WTC11 (cell line): ENCODE results near the gene RIOX2. TPM values are rescaled to one million over a fixed set of nuclear protein-coding genes. Genes with fewer than 3 reads are reported as not detected.

Source experiments
- ATAC-seq: fragments of 200-7000 bp; cut with Tn5 transposase; 2 replicates; pipeline ENCODE4 v1.10.0; 2021; ENCODE audit warnings: mild to moderate bottlenecking, moderate library complexity
- CTCF ChIA-PET: fragments of 300-600 bp; sonication (Branson Sonifier 250); formaldehyde crosslinking; loops from one replicate; lab custom pipeline; 2021; ENCODE audit warnings: antibody characterized with exemption; lab: Charles Lee
- POLR2A ChIA-PET: fragments of 350-600 bp; sonication (Branson Sonifier 250); formaldehyde crosslinking; loops from one replicate; lab custom pipeline; 2021; ENCODE audit warnings: antibody characterized with exemption; lab: Charles Lee
- DNase-seq: peaks from one replicate; pipeline ENCODE4 v3.0.0; 2021; ENCODE audit warnings: low spot score
- H3K27ac Mint-ChIP-seq: 2 replicates; pipeline ENCODE4 v1.8.0; 2021; ENCODE audit warnings: mixed read lengths
- H3K27me3 Mint-ChIP-seq: 2 replicates; pipeline ENCODE4 v1.8.0; 2021; ENCODE audit warnings: low read depth, mild to moderate bottlenecking, moderate library complexity, mixed read lengths
- H3K36me3 Mint-ChIP-seq: 2 replicates; pipeline ENCODE4 v1.8.0; 2021; ENCODE audit warnings: mixed read lengths
- H3K4me1 Mint-ChIP-seq: 2 replicates; pipeline ENCODE4 v1.8.0; 2022; ENCODE audit warnings: mixed read lengths
- H3K4me3 Mint-ChIP-seq: 2 replicates; pipeline ENCODE4 v1.8.0; 2021; ENCODE audit warnings: mild to moderate bottlenecking, moderate library complexity, mixed read lengths
- H3K9me3 Mint-ChIP-seq: 2 replicates; pipeline ENCODE4 v1.8.0; 2021; ENCODE audit warnings: mixed read lengths
- CBFB ChIP-seq: sonication (generic); formaldehyde crosslinking; IDR thresholded peaks from 2 replicates; pipeline ENCODE4 v1.8.1; 2022; ENCODE audit warnings: mild to moderate bottlenecking, low read depth, missing genetic modification reagents
- CDX4 ChIP-seq: fragments of 250-450 bp; sonication (Bioruptor Pico); IDR thresholded peaks from 2 replicates; pipeline ENCODE4 v1.9.0; 2021; ENCODE audit warnings: moderate library complexity, mild to moderate bottlenecking, inconsistent platforms, borderline replicate concordance
- CREM ChIP-seq: sonication (generic); formaldehyde crosslinking; IDR thresholded peaks from 2 replicates; pipeline ENCODE4 v1.8.1; 2022; ENCODE audit warnings: mild to moderate bottlenecking, missing genetic modification reagents, moderate library complexity
- E2F5 ChIP-seq: sonication (generic); formaldehyde crosslinking; IDR thresholded peaks from 2 replicates; pipeline ENCODE4 v1.8.1; 2022; ENCODE audit warnings: mild to moderate bottlenecking, moderate library complexity, missing genetic modification reagents
- ETV6 ChIP-seq: sonication (generic); formaldehyde crosslinking; IDR thresholded peaks from 2 replicates; pipeline ENCODE4 v1.8.1; 2022; ENCODE audit warnings: mild to moderate bottlenecking, missing genetic modification reagents
- FOXK1 ChIP-seq: sonication (generic); formaldehyde crosslinking; IDR thresholded peaks from 2 replicates; pipeline ENCODE4 v1.8.0; 2022; ENCODE audit warnings: mild to moderate bottlenecking, moderate library complexity, missing genetic modification reagents
- GTF2I ChIP-seq: fragments of 250-450 bp; sonication (Bioruptor Pico); conservative IDR thresholded peaks from 2 replicates; pipeline ENCODE4 v1.4.0; 2021; ENCODE audit warnings: mild to moderate bottlenecking
- HMGA2 ChIP-seq: fragments of 250-450 bp; sonication (Bioruptor Pico); IDR thresholded peaks from 2 replicates; pipeline ENCODE4 v1.4.0; 2021; ENCODE audit warnings: mild to moderate bottlenecking, moderate library complexity
- IRF2 ChIP-seq: sonication (generic); formaldehyde crosslinking; IDR thresholded peaks from 2 replicates; pipeline ENCODE4 v1.8.0; 2022; ENCODE audit warnings: low read depth, missing genetic modification reagents, borderline replicate concordance
- JUN ChIP-seq: sonication (generic); formaldehyde crosslinking; IDR thresholded peaks from 2 replicates; pipeline ENCODE4 v1.8.0; 2023; ENCODE audit warnings: mild to moderate bottlenecking, missing genetic modification reagents
- KAT7 ChIP-seq: sonication (generic); formaldehyde crosslinking; IDR thresholded peaks from 2 replicates; pipeline ENCODE4 v1.8.1; 2023; ENCODE audit warnings: missing genetic modification reagents, mild to moderate bottlenecking, borderline replicate concordance
- MYBL2 ChIP-seq: sonication (generic); formaldehyde crosslinking; IDR thresholded peaks from 2 replicates; pipeline ENCODE4 v1.8.1; 2023; ENCODE audit warnings: mild to moderate bottlenecking, moderate library complexity, missing genetic modification reagents
- NFE2L1 ChIP-seq: sonication (generic); formaldehyde crosslinking; IDR thresholded peaks from 2 replicates; pipeline ENCODE4 v1.8.1; 2023; ENCODE audit warnings: missing genetic modification reagents
- NR2C2 ChIP-seq: sonication (generic); formaldehyde crosslinking; IDR thresholded peaks from 2 replicates; pipeline ENCODE4 v1.8.0; 2022; ENCODE audit warnings: mild to moderate bottlenecking, missing genetic modification reagents
- OVOL2 ChIP-seq: fragments of 250-450 bp; sonication (Bioruptor Pico); IDR thresholded peaks from 2 replicates; pipeline ENCODE4 v1.9.0; 2021; ENCODE audit warnings: mild to moderate bottlenecking, borderline replicate concordance
- SMAD3 ChIP-seq: sonication (generic); formaldehyde crosslinking; IDR thresholded peaks from 2 replicates; pipeline ENCODE4 v1.8.0; 2022; ENCODE audit warnings: missing genetic modification reagents, mild to moderate bottlenecking, borderline replicate concordance
- SMAD4 ChIP-seq: sonication (generic); formaldehyde crosslinking; IDR thresholded peaks from 2 replicates; pipeline ENCODE4 v1.8.0; 2022; ENCODE audit warnings: mild to moderate bottlenecking, missing genetic modification reagents
- SOX15 ChIP-seq: fragments of 250-450 bp; sonication (Bioruptor Pico); IDR thresholded peaks from 2 replicates; pipeline ENCODE4 v1.9.0; 2021; ENCODE audit warnings: mild to moderate bottlenecking
- ZBTB21 ChIP-seq: sonication (generic); formaldehyde crosslinking; IDR thresholded peaks from 2 replicates; pipeline ENCODE4 v1.8.1; 2023; ENCODE audit warnings: mild to moderate bottlenecking, missing genetic modification reagents, borderline replicate concordance
- ZNF263 ChIP-seq: sonication (generic); formaldehyde crosslinking; IDR thresholded peaks from 2 replicates; pipeline ENCODE4 v1.8.1; 2022; ENCODE audit warnings: low read depth, mild to moderate bottlenecking, moderate library complexity, missing genetic modification reagents
- ZNF671 ChIP-seq: fragments of 250-450 bp; sonication (Bioruptor Pico); IDR thresholded peaks from 2 replicates; pipeline ENCODE4 v1.8.0; 2021; ENCODE audit warnings: mild to moderate bottlenecking
- total RNA-seq: library from RNA; stranded (reverse); gene quantifications from 3 replicates; pipeline ENCODE4 v1.2.3, GENCODE V29; 2021
- TF ChIP-seq, protein P1 (sequence below): fragments of 250-450 bp; sonication (Bioruptor Pico); IDR thresholded peaks from 2 replicates; pipeline ENCODE4 v2.1.2; 2022; ENCODE audit warnings: mild to moderate bottlenecking, moderate library complexity
- TF ChIP-seq, protein P2 (sequence below): fragments of 250-450 bp; sonication (Bioruptor Pico); IDR thresholded peaks from 2 replicates; pipeline ENCODE4 v1.8.0; 2021; ENCODE audit warnings: mild to moderate bottlenecking
- TF ChIP-seq, protein P3 (sequence below): sonication (generic); formaldehyde crosslinking; conservative IDR thresholded peaks from 2 replicates; pipeline ENCODE4 v1.8.1; 2022; ENCODE audit warnings: mild to moderate bottlenecking, missing genetic modification reagents

RIOX2 gene
- total RNA-seq, 1 experiment from 2014 or later, result 11.0 TPM

DNA sequence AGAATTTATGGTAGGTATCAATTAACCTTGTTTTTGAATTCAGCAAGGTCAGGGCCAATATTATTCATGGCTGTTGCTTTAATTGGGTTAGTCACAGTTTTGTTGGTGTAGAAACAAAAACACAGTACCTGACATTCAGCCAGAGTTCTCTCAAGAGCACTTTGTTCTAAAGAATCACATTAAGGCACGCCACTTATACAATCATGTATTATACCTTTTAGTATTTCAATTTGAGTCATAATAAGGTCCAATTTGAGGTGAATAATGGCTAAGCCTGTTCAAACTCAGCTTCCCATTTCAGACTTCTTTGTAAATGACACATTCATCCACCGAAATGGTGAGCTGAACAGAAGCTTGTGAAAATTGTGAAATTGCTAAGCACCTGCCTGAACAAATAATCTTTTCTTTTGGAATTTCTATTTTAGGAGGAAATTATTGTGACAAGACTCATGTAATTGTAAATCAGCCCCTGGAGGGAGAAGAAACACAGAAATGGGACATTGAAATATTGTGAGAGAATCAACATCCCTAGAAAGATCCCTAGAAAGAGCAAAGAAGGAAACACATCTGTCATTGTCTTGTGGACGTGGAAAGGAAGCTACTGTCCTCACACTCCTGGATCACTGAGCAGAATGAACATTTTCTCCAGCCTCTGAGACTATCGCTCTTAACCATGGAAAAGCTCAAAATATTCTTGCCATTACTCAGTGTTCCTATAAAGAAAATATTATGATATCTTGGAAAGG lies 29.3 kb downstream of the RIOX2 start:
- ATAC-seq, result no peak

DNA sequence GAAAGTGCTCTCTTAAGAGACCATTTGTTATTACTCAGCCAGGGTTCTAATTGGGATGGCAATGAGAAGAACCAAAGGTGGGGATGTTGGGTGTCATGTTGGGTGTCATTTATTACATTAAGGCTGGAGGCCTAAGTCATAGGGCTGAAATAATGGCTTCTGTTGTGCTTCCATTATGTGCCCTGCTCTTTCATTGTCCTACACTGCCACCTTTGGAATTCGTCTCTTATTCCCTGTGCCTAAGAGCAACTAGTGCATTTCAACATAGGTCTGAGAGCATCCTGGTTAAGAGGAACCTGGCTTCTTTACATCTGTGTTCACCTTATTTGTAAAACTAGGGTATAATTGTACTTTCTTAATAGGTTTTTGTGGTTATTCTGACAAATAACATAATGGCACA lies 32.2 kb downstream of the RIOX2 start:
- no peaks in the 10 kb centered on the region for H3K9me3 Mint-ChIP-seq
- POLR2A ChIA-PET, result no interaction called here
- no peaks in the 10 kb centered on the region for H3K4me1 Mint-ChIP-seq
- no peak for DNase-seq
- H3K27me3 Mint-ChIP-seq, result no peaks in the 10 kb centered on the region
- no peak overlapping the region for H3K27ac Mint-ChIP-seq
- TF ChIP-seq MYBL2 (CRISPR knock-in tag), result no peak
- TF ChIP-seq, all 79 proteins: peak for 0
- CTCF ChIA-PET, result interaction anchor here (0.6 to 1.3 kb wide), 3 partner anchors 83 to 278 kb away, joined by 3 read pairs; partner anchors contain the start of gene CRYBG3
- Mint-ChIP-seq H3K4me3 (no peak overlapping the region), H3K36me3 (peaks cover 13% of the 10 kb centered on the region)
- peak; percentile 84 for ATAC-seq

More for the DNA sequence above, 29.3 kb downstream of the RIOX2 start:
- ChIA-PET POLR2A (no interaction called here), CTCF (no interaction called here)
- DNase-seq, result no peak
- Mint-ChIP-seq H3K9me3 (no peaks in the 10 kb centered on the region), H3K4me3 (no peak overlapping the region), H3K4me1 (no peaks in the 10 kb centered on the region), H3K36me3 (peaks cover 12% of the 10 kb centered on the region), H3K27me3 (no peaks in the 10 kb centered on the region), H3K27ac (no peak overlapping the region)
- TF ChIP-seq CREM (CRISPR knock-in tag), result no peak
- no peak for TF ChIP-seq GTF2I (CRISPR knock-in tag)
- no peak for TF ChIP-seq SMAD4 (CRISPR knock-in tag)
- no peak for TF ChIP-seq FOXK1 (CRISPR knock-in tag)
- TF ChIP-seq, protein P1, sequence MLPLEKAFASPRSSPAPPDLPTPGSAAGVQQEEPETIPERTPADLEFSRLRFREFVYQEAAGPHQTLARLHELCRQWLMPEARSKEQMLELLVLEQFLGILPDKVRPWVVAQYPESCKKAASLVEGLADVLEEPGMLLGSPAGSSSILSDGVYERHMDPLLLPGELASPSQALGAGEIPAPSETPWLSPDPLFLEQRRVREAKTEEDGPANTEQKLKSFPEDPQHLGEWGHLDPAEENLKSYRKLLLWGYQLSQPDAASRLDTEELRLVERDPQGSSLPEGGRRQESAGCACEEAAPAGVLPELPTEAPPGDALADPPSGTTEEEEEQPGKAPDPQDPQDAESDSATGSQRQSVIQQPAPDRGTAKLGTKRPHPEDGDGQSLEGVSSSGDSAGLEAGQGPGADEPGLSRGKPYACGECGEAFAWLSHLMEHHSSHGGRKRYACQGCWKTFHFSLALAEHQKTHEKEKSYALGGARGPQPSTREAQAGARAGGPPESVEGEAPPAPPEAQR, result no peak
- TF ChIP-seq CDX4 (CRISPR knock-in tag), result no peak
- no peak for TF ChIP-seq IRF2 (CRISPR knock-in tag)
- TF ChIP-seq KAT7, result no peak
- TF ChIP-seq, protein P2, sequence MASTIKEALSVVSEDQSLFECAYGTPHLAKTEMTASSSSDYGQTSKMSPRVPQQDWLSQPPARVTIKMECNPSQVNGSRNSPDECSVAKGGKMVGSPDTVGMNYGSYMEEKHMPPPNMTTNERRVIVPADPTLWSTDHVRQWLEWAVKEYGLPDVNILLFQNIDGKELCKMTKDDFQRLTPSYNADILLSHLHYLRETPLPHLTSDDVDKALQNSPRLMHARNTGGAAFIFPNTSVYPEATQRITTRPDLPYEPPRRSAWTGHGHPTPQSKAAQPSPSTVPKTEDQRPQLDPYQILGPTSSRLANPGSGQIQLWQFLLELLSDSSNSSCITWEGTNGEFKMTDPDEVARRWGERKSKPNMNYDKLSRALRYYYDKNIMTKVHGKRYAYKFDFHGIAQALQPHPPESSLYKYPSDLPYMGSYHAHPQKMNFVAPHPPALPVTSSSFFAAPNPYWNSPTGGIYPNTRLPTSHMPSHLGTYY (CRISPR knock-in tag), result no peak

DNA sequence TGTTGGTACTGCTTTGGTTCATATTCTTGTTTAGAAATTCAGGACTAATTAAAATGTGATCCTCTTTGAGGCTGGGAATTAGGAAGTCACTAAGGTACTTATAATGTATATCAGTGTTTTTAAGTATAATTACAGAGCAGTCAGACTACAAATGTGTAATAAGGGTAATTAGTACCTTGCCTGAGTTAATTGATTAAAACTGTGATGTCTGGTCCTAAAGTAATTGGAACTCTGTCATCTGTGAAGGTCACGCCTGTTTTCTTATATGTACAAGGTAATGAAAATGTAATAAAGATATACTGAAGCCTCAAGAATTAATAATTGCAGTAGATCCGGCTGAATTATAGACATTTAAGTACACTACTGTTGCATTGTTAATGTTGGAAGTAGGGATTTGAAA lies 32.8 kb downstream of the RIOX2 start:
- DNase-seq (no peak), ATAC-seq (no peak)
- ChIA-PET POLR2A (no interaction called here), CTCF (no interaction called here)
- Mint-ChIP-seq H3K9me3 (no peaks in the 10 kb centered on the region), H3K27ac (no peak overlapping the region), H3K36me3 (peaks cover 15% of the 10 kb centered on the region), H3K4me3 (no peak overlapping the region), H3K27me3 (no peaks in the 10 kb centered on the region), H3K4me1 (no peaks in the 10 kb centered on the region)
- TF ChIP-seq ZNF263 (CRISPR knock-in tag), result no peak
- no peak for TF ChIP-seq ZBTB21 (CRISPR knock-in tag)
- TF ChIP-seq ETV6 (CRISPR knock-in tag), result no peak
- TF ChIP-seq NR2C2 (CRISPR knock-in tag), result no peak
- TF ChIP-seq CBFB (CRISPR knock-in tag), result no peak
- no peak for TF ChIP-seq ZNF671
- no peak for TF ChIP-seq SOX15
- no peak for TF ChIP-seq E2F5 (CRISPR knock-in tag)
- TF ChIP-seq NFE2L1 (CRISPR knock-in tag), result no peak
- TF ChIP-seq HMGA2, result no peak
- TF ChIP-seq, protein P3, sequence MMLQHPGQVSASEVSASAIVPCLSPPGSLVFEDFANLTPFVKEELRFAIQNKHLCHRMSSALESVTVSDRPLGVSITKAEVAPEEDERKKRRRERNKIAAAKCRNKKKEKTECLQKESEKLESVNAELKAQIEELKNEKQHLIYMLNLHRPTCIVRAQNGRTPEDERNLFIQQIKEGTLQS (CRISPR knock-in tag), result no peak
- no peak for TF ChIP-seq JUN (CRISPR knock-in tag)
- TF ChIP-seq OVOL2 (CRISPR knock-in tag), result no peak
- no peak for TF ChIP-seq SMAD3
